NCI-H1092 (cell line): ENCODE results near the gene LRRC28.

ENCODE experiments used
- DNase-seq: peaks from one replicate; lab custom pipeline; 2025; lab: John Stamatoyannopoulos, UW

The LRRC28 gene

DNA sequence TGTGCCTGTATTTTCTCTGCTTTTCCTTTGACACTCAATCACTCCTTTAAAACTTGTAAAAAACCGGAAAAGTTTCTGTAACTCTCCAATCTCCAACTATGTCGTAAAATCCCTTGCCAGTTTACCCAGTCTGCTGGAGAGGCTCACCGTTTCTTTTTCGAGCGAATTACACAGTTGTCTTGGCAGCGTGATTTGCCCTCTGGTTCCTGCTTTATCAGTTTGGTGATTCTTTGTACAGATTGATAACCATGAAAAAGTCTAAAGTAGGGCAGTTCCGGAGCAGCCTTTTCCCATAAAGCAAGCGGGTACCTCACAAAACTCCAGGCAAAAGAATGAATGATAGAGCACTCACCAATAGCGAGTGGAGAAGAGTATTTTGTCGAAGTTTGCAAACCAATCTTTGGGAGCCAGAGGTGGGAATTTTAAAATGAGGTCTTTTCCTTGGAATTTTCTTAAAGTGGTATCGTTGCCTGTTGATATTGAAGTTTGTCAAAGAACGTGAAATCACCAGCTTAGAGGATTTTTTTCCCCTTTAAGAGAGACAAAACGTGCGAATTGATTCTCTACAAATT is 1.9 kb upstream of the LRRC28 start, which contains the start of gene TTC23:
TTC23 (minus strand) TSS at position 312 of the 572 bp plus-strand sequence. CDS start 20,869 bp downstream, outside the sequence.
- DNase-seq, result no peak

- DNase-seq, result no peak
These were observed 1.3 kb upstream of the LRRC28 start for GRCh38 chr15:99250001-99250400.

- DNase-seq, result no peak
These were observed 806 bp upstream of the LRRC28 start for GRCh38 chr15:99250494-99250856.

- DNase-seq, result no peak
These were observed 1.0 kb downstream of the LRRC28 start for GRCh38 chr15:99252326-99252725.

DNA sequence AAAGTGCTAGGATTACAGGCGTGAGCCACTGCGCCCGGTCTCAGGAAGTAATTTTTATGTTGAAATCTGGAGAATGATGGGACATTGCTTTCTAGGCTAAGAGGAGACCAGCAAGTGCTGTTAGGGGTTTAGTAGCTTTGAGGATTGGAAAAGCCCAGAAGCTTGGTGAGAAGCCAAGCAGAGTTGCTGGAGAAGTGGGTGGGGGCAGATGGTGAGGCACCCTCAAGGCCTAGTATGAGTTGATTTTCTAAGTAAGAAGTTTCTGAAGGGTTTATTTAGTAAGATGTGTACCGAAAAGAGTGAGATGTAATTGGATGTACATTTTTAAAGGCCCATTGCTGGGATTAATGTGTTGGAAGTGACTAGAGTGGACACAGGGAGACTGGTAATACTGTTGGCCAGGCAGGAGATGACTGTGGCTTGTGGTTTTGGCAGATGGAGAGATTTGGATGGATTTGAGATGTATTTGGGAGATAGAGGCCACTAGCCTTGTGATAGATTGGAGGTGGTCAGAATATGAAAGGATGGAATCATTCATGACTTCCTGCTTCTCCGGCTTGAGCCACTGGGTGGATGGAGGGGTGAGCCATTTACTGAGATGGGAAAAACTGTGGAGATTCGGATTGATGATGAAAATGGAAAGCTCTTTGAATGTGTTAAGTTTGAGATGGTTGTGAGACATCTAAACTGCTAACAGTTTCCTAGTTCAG is 2.3 kb downstream of the LRRC28 start:
- DNase-seq, result no peak

- DNase-seq, result no peak
These were observed 5.9 kb downstream of the LRRC28 start for GRCh38 chr15:99257107-99257750.

DNA sequence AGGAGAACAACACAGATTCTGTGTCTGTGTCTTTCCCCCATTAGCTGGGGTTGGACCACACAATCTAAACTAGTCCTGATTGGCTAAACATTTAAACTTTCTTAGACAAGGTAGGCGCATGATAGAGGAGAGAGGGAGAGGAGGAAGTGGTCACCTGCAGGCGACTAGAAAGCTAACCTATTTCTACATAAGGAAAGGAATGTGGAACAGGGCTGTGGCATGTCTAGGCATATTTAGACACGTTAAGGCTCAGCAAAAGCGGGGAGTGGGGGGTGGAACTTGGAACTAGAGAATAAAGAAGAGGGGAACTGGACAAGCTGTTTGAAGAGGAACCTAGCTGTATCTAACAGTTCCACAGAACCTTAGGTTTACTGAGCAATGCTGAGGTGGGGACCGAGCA is 12.8 kb downstream of the LRRC28 start:
- DNase-seq, result no peak

GRCh38 chr15:99265541-99266070 is 14.3 kb downstream of the LRRC28 start:
- DNase-seq, result no peak

DNA sequence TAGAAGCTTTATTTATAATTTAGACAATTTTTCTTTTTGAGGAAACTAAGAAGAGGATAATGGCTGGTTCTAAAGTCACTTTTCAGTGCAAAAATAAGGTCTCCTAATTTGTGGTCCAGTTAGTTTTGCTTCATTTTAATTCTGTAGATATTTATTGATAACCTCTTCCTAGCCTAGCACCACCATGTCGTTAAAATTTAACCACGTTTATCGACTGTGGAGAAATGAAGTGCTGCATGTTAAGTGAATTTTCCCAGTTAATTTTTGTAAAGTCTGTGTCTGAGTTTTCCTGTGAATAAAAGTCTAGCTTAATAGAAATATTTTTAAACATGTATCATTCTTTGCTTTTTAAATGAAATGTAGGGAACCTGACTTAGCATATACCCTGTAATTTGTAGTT is 16.7 kb downstream of the LRRC28 start:
- no peak for DNase-seq

DNA sequence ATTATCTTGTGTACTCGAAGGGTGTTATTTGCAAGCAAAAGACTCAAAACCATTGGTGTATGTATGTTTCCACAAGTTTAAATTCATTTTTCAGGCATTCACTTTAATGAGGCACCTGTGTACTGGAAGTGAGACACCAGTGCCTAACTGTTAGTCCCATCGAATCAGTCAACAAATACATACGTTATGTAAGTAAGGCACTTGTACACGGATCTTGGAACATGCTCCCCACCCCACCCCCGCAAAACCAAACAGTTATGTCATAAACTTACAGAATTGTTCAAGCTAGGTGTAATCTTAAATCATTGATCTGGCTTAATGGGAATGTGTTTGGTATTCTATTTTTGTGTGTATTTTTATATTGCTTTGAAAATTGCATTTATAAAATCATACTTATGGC is 17.1 kb downstream of the LRRC28 start:
- no peak for DNase-seq

DNA sequence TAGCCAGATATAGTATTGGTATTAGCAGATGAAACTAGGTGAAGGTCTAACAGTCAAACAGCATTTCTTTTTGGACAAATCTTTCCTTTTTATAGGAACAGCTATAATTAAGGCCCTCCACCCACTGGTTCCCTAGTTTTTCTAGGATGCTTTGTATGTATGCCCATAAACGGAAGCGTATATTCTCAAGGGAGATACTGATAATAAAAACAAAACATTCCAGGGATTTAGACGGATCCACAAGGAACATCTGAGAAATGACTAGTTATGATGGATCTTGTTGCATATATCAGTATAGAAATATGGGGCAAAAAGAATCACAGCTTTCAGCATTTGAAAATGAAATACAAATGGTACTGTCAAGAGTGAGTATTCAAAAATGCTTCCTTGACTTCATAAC is 22.5 kb downstream of the LRRC28 start:
- DNase-seq, result no peak

- no peak for DNase-seq
These were observed 23.8 kb downstream of the LRRC28 start for GRCh38 chr15:99275061-99275460.

DNA sequence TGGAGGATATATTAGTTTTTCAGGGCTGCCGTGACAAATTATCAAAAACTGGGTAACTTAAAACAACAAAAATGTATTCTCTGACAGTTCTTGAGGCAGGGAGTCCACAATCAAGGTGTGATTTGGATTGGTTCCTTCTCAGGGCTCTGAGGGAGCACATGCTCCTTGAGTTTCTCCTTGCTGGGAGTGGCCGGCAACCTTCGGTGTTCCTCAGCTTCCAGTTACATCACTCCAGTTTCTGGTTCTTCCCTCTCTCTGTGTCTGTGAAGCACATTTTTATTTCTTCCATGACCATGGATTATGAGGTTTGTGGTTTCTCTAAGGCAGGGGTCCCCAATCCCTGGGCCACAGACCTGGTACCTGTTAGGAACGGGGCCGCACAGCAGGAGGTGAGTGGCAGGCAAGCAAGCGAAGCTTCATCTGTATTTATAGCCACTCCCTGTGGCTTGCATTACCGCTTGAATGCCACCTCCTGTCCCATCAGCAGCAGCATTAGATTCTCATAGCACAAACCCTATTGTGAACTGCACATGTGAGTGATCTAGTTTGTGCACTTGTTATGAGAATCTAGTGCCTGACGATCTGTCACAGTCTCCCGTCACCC is 24.3 kb downstream of the LRRC28 start:
- no peak for DNase-seq

GRCh38 chr15:99279290-99279689 is 28.0 kb downstream of the LRRC28 start:
- no peak for DNase-seq

DNA sequence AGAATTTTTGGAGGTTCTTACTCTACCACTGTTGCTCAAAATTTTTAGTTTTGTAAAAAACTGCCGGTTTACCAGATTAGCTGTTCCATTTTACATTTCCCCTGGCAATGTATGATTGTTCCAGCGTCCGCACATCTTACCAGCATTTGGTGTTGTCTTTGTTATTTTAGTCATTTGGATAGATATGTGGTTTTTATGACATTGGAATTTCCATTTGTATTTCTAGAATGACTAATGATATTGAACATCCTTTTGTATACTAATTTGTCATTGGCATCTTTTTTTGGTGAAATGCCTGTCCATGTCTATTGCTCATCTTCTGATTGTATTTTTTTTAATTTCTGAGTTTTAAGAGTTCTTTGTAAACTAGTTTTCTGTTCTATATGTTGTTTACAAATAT is 28.5 kb downstream of the LRRC28 start:
- DNase-seq, result no peak

DNA sequence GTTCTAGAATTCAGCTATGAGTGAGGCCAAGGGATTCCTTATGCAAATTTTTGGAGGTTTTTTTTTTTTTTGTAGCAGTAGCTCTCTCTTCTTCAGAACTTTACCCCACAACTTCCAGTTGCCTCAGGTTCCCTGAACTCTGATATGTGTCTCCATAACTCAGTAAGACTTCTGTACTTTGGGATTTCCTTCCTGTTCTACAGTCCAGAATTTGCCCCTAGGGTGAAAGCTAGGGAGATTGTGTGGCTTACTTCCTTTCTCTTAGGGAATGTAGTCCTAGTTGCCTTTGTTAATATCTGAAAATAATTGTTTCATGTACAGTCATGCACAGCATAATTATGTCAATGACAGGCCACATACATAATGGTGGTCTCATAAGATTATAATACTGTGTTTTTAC is 30.8 kb downstream of the LRRC28 start:
- no peak for DNase-seq

DNA sequence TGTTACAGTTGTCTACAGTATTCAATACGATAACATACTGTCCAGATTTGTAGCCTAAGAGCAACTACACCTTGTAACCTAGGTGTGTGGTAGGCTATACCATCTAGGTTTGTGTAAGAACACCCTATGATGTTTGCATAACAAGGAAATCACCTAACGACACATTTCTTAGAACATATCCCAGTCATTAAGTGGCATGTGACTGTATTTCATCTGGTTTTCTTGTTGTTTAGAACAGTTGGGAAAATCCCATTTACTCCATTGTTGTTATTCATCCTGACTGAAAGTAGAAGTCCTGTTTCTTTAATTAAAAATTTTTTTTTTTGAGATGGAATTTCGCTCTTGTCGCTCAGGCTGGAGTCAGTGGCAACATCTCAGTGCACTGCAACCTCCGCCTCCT is 31.3 kb downstream of the LRRC28 start:
- no peak for DNase-seq

DNA sequence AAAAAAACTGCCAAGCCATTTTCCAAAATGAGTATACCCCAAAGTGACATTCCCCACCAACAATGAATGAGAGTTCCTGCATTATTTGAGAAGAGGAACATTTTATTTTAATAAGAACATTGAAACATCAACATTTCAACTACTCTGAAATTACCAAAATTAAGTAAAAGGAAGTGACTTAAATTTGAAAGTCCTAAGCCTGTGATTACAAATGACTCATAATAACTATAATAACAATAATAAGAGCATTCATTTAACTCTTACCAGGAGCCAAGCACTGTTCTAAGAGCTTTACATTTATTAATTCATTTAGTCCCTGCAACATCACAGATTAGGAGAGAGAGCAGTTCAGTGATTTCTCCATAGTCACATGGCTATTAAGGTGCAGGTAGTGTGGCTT is 32.4 kb downstream of the LRRC28 start:
- DNase-seq, result no peak

- DNase-seq, result no peak
These were observed 40.4 kb downstream of the LRRC28 start for GRCh38 chr15:99291643-99292042.

GRCh38 chr15:99295840-99296239 is 44.6 kb downstream of the LRRC28 start:
- DNase-seq, result no peak

DNA sequence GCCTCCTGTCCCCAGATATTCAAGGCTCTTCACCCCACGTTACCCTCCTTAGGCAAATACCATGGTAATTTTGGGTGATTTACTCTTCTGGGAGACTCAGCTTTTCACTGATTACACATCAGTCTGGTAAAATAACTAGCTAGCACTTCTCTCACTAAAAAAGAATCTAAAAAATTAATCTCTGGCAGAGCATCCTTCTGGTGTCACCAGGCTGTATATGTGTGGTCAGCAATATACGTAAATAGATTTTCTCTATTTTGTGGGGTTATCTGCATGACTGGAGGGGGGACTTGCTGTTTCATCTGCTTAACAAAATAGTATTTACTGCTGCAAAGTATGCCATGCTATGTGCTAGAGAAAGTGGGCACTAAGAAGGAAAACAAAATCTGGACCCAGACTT is 45.1 kb downstream of the LRRC28 start:
- DNase-seq, result no peak

GRCh38 chr15:99303907-99304306 is 52.6 kb downstream of the LRRC28 start:
- no peak for DNase-seq
